Mucosa of stomach (tissue), 1 donor: Measurements from ENCODE around the gene SLC38A5.

Source experiments
- H3K27me3 ChIP-seq: one replicate; pipeline ENCODE4 v1.7.0; 2013; ENCODE audit warnings: mild to moderate bottlenecking, low read length; ENCODE audit not compliant: control insufficient read depth, insufficient read depth
- H3K36me3 ChIP-seq: one replicate; pipeline ENCODE4 v1.7.0; 2013; ENCODE audit warnings: low read length; ENCODE audit not compliant: control insufficient read depth, insufficient read depth
- H3K4me1 ChIP-seq: one replicate; pipeline ENCODE4 v1.7.0; 2013; ENCODE audit warnings: mild to moderate bottlenecking, low read length; ENCODE audit not compliant: control insufficient read depth, insufficient read depth
- H3K4me3 ChIP-seq: one replicate; pipeline ENCODE4 v1.7.0; 2013; ENCODE audit warnings: low read length
- H3K9ac ChIP-seq: one replicate; pipeline ENCODE4 v1.7.0; 2013; ENCODE audit warnings: mild to moderate bottlenecking, low read length, moderate library complexity
- H3K9me3 ChIP-seq: one replicate; pipeline ENCODE4 v1.7.0; 2013; ENCODE audit warnings: mild to moderate bottlenecking, low read length, moderate library complexity; ENCODE audit not compliant: control insufficient read depth
- donor health status: Pancreatic carcinoma.

Gene SLC38A5

DNA sequence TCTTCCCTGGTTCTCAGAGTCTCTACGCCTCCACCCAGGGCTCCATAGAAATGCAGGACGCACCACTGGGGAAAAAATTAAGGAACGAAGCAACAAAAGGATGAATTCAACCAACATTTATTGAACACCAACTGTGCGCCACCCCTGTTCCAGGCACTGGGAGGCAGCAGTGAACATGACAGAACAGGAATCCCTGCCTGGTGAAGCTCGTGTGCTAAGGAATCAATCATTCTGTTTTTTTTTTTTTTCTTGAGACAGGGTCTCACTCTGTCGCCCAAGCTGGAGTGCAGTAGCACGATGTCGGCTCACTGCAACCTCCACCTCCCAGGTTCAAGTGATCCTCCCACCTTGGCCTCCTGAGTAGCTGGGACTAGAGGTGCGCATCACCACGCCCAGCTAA, 4.1 kb upstream of the SLC38A5 start:
- Histone ChIP-seq H3K4me1 (peaks cover 10% of the 10 kb centered on the region), H3K9me3 (no peaks in the 10 kb centered on the region), H3K27me3 (no peaks in the 10 kb centered on the region), H3K9ac (no peak overlapping the region), H3K4me3 (no peak overlapping the region), H3K36me3 (no peaks in the 10 kb centered on the region)

DNA sequence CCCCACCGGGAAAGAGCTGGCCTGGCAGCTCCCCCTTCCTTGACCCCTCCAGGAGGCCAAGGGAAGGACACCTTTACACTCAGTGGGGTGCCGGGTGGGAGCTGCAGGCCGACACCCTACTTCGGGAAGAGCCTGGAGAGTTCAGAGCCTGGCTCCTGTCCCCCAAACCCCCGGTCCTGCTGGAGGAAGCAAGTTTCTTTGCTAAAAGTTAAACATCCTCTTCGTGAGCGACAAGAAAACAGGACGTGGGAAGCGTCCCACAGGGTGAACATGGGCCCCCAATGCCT, 3.6 kb upstream of the SLC38A5 start:
- H3K27me3 ChIP-seq, result peaks cover 4% of the 10 kb centered on the region
- no peaks in the 10 kb centered on the region for H3K36me3 ChIP-seq
- peaks cover 10% of the 10 kb centered on the region for H3K4me1 ChIP-seq
- no peaks in the 10 kb centered on the region for H3K9me3 ChIP-seq
- no peak overlapping the region for H3K4me3 ChIP-seq
- H3K9ac ChIP-seq, result no peak overlapping the region

DNA sequence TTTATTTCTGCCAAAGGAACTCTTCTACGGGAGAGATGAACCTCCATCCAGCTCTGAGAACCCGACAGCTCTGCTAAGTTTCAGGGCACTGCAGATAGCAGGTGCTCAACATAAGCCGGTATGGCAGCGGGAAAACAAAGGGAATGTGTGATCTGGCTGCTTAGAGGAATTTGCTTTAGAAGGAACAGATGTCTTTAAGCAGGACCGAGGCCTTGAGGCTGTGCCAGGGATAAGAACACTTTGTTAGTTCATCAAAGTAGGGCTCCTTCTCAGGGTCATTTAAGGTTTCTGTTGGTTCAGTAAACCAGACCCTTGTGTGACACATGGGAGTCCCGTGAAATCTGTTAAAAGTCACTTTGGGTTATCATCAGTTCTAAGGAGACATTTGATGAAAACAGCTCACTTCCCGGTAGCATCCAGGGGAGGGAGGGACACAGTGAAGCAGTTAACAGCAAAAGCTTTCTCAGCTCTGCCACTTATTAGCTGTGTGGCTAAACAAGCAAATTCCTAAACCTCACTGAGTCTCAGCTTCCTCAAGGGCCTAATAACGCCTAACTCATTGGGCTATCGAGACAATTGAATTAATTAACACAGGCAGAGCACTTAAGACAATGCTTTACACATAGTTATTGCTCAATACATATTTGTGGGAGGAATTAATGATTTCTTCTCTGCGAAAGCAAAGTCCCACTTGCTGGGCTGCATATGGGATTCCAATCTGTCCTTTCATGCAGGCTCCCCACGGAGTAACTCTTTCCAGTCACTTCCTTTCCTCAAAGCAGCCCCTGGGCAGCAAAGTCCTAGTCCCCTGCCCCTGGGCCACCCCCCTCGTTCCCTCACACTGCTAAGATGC, 3.0 kb upstream of the SLC38A5 start:
- Histone ChIP-seq H3K9me3 (no peaks in the 10 kb centered on the region), H3K4me3 (no peak overlapping the region)

DNA sequence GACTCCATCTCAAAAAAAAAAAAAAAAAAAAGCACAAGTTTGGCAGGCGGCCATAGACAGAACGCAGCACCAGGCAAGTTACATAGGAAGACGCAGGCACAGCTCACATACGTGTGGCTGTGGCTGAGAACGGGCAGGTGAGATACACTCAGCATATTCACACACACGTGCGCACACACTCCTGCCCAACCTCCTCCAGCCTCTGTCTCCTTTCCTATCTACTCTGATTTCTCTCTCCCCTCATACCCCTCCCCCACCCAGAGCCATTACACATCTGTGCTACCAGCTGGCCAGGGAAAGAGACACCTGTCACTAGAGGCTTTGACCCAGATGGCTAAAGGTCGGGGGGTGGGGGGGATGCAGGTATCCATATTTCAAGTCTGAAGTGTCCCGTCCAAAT, 2.2 kb upstream of the SLC38A5 start:
- H3K36me3 ChIP-seq, result no peaks in the 10 kb centered on the region
- peaks cover 14% of the 10 kb centered on the region for H3K4me1 ChIP-seq
- no peaks in the 10 kb centered on the region for H3K9me3 ChIP-seq
- H3K27me3 ChIP-seq, result peaks cover 5% of the 10 kb centered on the region
- no peak overlapping the region for H3K9ac ChIP-seq
- no peak overlapping the region for H3K4me3 ChIP-seq

More for the DNA sequence above, 3.0 kb upstream of the SLC38A5 start:
- Histone ChIP-seq H3K36me3 (no peaks in the 10 kb centered on the region), H3K4me1 (peaks cover 11% of the 10 kb centered on the region), H3K27me3 (peaks cover 5% of the 10 kb centered on the region), H3K9ac (no peak overlapping the region)

DNA sequence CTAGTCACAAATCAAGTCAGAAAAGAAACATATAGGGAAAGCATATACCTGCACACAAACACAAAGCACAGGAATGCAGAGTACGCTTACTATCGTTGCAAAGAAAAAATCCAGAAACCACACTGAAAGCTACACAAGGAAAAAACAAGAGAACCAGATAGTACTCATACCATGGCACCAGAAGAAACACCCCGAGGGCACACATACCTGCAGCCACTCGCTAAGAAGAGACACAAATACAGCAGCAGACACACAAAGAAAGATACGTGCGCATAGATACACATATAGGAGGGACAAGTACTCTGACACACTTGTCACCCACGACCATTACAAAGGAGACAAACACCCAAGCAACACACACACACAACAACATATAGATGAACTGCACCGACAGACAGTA, 1.4 kb upstream of the SLC38A5 start:
- Histone ChIP-seq H3K4me3 (no peak overlapping the region), H3K9ac (no peak overlapping the region), H3K27me3 (peaks cover 5% of the 10 kb centered on the region), H3K4me1 (peaks cover 14% of the 10 kb centered on the region), H3K36me3 (no peaks in the 10 kb centered on the region), H3K9me3 (no peaks in the 10 kb centered on the region)

- Histone ChIP-seq H3K36me3 (no peaks in the 10 kb centered on the region), H3K4me3 (no peak overlapping the region), H3K4me1 (peaks cover 14% of the 10 kb centered on the region), H3K9ac (no peak overlapping the region), H3K27me3 (peaks cover 5% of the 10 kb centered on the region), H3K9me3 (no peaks in the 10 kb centered on the region)
Observed at GRCh38 chrX:48470833-48471118, 716 bp upstream of the SLC38A5 start.

GRCh38 chrX:48468693-48469691, 1.1 kb downstream of the SLC38A5 start:
- no peak overlapping the region for H3K4me3 ChIP-seq
- peaks cover 18% of the 10 kb centered on the region for H3K4me1 ChIP-seq
- peak overlapping the region; percentile 55 for H3K9ac ChIP-seq
- no peaks in the 10 kb centered on the region for H3K36me3 ChIP-seq
- H3K27me3 ChIP-seq, result peaks cover 5% of the 10 kb centered on the region
- no peaks in the 10 kb centered on the region for H3K9me3 ChIP-seq

- H3K9me3 ChIP-seq, result no peaks in the 10 kb centered on the region
- H3K4me1 ChIP-seq, result peaks cover 18% of the 10 kb centered on the region
- H3K36me3 ChIP-seq, result no peaks in the 10 kb centered on the region
- peaks cover 5% of the 10 kb centered on the region for H3K27me3 ChIP-seq
- peak overlapping the region; percentile 55 for H3K9ac ChIP-seq
- no peak overlapping the region for H3K4me3 ChIP-seq
Observed at GRCh38 chrX:48468247-48468671, 1.8 kb downstream of the SLC38A5 start.

DNA sequence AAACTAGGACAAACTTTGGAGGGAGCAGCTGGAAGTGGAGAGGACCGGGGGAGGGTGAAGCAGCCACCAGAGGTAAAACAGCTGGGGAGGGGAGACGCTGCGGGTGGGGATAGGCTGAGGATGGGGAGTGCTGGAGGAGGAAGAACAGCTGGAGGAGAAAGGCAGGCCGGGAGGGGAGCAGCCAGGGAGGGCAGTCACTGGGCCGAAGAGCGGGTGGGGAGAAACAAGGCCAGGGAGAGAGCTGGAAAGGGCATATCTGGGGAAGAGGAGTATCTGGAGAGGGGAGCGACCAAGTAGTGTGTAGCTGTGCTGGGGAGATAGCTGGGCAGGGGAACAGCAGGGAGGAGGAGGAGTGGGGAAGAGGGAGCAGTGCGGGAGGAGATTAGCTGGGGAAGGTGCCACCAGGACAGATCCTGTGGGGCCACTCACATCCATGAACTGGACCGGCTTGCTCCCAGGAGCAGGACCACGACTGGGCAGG, 2.7 kb downstream of the SLC38A5 start:
- Histone ChIP-seq H3K4me1 (peaks cover 18% of the 10 kb centered on the region), H3K4me3 (no peak overlapping the region), H3K36me3 (no peaks in the 10 kb centered on the region), H3K9me3 (no peaks in the 10 kb centered on the region), H3K9ac (no peak overlapping the region), H3K27me3 (peaks cover 5% of the 10 kb centered on the region)

DNA sequence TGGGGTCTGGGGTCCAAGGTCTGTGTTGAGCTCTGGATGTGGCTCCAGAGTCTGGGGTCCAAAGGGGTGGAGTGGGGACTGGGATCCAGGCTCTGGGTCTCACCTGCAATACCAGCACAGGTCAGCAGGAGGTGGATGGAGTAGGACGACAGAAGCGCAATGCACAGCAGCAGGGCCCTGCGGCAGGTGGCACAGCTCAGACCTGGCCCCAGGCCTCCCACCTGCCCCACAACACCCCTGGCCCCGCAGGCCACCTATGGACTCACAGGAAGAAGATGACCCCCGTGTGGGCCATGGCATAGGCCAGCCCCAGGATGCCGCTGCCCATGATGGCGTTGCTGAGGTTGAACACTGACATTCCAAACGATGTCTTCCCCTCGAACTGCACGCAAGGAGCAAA, 3.4 kb downstream of the SLC38A5 start:
- no peaks in the 10 kb centered on the region for H3K9me3 ChIP-seq
- H3K4me1 ChIP-seq, result peaks cover 18% of the 10 kb centered on the region
- peaks cover 5% of the 10 kb centered on the region for H3K27me3 ChIP-seq
- no peaks in the 10 kb centered on the region for H3K36me3 ChIP-seq
- no peak overlapping the region for H3K4me3 ChIP-seq
- no peak overlapping the region for H3K9ac ChIP-seq

DNA sequence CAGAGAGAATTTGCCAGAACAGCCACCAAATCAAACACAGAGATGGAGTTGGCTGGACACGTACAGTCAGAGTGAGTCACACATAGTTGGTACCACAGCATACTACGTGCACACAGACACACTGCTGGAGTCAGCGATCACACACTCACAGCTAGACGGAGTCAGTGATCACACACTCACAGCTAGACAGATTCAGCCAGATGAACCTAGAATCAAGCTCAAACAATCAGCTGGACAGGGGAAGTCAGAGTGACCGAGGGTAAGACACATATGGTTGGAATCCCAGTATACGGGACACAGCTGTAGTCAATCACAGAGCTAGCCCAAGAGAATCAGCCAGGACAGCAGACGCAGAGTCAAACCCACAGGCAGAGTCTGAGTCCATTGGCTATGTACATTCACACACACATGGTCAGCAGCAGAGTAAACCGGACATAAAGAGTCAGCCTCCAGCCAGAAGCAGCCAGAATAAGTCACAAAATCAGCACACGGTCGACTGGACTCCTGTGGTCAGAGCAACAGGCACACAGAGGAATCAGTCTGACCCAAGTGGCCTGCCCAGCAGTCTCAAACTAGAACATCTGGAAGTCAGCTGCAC, 4.6 kb downstream of the SLC38A5 start:
- Histone ChIP-seq H3K36me3 (no peaks in the 10 kb centered on the region), H3K4me1 (peaks cover 18% of the 10 kb centered on the region), H3K9ac (no peak overlapping the region), H3K27me3 (peaks cover 5% of the 10 kb centered on the region), H3K9me3 (no peaks in the 10 kb centered on the region), H3K4me3 (no peak overlapping the region)

DNA sequence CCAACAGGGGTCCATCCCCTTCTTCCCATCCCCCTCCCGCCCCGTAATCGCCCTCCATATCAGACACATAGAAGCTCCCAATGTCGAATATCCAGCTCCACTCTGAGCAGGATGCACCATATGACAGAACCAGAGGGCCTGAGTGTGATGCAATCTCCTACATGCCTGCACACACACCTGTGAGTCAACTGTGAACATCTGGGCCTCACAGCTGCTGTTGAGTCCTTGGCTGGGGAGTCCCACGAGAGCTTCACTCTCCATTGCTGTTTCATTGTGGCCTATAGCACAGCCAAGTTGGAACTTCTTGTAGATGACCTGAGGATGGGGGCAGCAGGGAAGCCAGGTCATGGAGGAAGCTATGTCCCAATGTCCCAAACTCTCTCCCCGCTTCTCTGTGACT, 8.2 kb downstream of the SLC38A5 start:
- no peak overlapping the region for H3K9ac ChIP-seq
- H3K36me3 ChIP-seq, result no peaks in the 10 kb centered on the region
- no peaks in the 10 kb centered on the region for H3K9me3 ChIP-seq
- peaks cover 4% of the 10 kb centered on the region for H3K4me1 ChIP-seq
- H3K27me3 ChIP-seq, result no peaks in the 10 kb centered on the region
- no peak overlapping the region for H3K4me3 ChIP-seq
